Measurements from ENCODE around the gene RNF4. TPM values are rescaled to one million over a fixed set of nuclear protein-coding genes. Genes with fewer than 3 reads are reported as not detected.
A peak's percentile ranks its signal among the peaks of the same experiment; 100 is the strongest.
"Not testable (repeated sequence)": the region's sequence is repeated elsewhere in the genome, so short reads cannot be mapped to it uniquely, and the experiment has no call there.

Gene RNF4
- total and polyA plus RNA-seq, 5 experiments from 2014 or later, result 59.8 to 100 (median 88.3) TPM

GRCh38 chr4:2451821-2452785, 16.8 kb upstream of the RNF4 start:
- POLR2A ChIA-PET, result no interaction called here
- no peaks in the 10 kb centered on the region for H3K4me1 Mint-ChIP-seq
- no peak for DNase-seq
- no peaks in the 10 kb centered on the region for H3K36me3 Mint-ChIP-seq
- H3K27me3 Mint-ChIP-seq, result no peaks in the 10 kb centered on the region
- no peaks in the 10 kb centered on the region for H3K9me3 Mint-ChIP-seq
- H3K27ac Mint-ChIP-seq, result peak overlapping the region in 2 of 10 donors; percentile 10 to 90
- H3K4me3 Mint-ChIP-seq, result no peak overlapping the region
- ATAC-seq, result no peak

DNA sequence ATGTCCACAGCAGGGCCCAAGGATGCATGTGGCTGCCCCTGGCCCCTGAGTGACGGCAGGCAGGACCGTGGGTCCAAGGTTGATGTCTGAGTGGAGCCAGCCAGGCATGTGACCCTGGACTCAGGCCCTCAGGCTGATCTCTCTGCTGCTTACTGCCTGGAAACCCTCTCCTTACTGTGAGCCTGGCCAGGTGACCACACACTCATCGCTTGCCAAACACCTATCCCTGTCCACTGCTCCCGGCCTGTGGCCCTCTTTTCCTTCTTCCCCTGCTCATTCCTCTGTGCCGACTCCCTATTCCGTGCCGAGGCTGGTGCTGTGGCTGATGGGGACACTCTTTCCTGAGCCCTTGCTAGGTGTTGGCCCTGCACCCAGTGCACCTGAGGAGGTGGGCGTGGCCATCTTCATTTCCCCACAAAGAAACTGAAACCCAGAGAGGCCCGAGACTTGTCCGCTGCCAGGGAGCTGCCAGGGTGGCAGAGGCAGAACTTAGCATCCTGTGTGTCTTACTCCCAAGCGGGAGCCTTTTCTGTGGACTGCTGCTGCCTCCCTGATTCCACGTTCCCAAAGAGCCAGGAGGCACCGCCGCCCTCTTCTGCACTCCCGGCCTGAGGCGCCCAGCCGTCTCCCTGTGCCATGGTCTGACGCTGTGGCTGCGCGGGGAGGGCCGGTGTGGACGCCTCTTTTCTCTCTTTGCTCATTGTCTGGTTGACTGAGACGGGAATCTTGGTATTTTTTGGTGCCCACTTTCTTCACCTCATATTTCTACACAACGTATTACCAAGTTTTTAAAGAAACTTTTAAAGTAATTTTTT, 11.2 kb upstream of the RNF4 start:
- Mint-ChIP-seq H3K4me1 (peaks cover 1 to 9% (median 6%) of the 10 kb centered on the region in 4 donors), H3K27me3 (peaks cover 0 to 12% (median 0%) of the 10 kb centered on the region in 5 donors), H3K4me3 (no peak overlapping the region), H3K36me3 (no peaks in the 10 kb centered on the region), H3K27ac (no peak overlapping the region), H3K9me3 (no peaks in the 10 kb centered on the region)
- POLR2A ChIA-PET, result interaction anchor here (0.7 kb wide), 1 partner anchor 27 kb away, joined by 3 read pairs; no protein-coding TSS in a partner anchor
- no peak for DNase-seq
- ATAC-seq, result no peak

DNA sequence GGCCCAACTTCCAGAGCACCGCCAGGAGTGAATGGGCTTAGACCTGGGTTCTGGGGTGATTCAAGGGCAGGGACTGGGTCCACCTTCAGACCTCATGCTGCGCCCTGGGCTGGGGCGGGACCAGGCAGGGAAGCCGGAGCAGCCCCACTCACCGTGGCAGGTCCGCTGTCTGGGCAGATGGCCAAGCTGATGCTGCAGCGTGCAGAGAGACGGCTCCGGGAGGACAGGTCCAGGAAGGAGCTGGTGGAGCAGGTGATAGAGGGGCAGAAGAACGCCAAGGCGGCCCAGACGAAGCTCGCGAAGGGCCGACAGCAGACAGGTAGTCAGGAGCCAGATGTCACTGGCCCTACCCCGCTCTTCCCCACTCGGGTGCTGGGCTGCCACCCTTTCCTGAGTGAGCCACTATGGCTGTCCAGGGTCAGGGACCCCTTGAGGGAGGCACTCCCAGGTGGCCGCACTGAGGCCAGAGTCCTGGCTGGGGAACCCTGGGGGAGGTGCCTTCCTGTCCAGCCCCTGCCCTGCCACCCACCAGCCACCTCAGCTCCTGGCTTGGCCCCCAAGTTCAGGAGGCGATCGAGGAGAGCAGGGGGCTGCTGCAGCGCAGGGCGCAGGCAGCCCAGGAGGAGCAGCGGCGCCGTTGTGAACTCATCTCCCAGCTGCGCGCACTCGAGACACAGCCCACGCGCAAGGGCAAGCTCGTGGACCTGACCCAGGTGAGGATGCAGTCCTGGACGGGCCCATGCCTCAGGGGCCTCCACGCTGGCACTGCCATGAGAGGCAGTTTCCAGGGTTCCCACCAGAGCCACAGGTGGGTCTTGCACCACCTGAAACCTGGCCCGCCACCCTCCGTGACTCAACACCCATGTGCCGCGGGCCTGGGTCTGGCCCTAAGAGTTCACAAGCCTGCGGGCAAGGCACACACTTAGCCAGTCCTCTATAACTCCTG, 10.1 kb upstream of the RNF4 start:
- peak overlapping the region in 1 of 10 donors; percentile 50 for H3K4me3 Mint-ChIP-seq
- peaks cover 0 to 12% (median 0%) of the 10 kb centered on the region in 5 donors for H3K27me3 Mint-ChIP-seq

DNA sequence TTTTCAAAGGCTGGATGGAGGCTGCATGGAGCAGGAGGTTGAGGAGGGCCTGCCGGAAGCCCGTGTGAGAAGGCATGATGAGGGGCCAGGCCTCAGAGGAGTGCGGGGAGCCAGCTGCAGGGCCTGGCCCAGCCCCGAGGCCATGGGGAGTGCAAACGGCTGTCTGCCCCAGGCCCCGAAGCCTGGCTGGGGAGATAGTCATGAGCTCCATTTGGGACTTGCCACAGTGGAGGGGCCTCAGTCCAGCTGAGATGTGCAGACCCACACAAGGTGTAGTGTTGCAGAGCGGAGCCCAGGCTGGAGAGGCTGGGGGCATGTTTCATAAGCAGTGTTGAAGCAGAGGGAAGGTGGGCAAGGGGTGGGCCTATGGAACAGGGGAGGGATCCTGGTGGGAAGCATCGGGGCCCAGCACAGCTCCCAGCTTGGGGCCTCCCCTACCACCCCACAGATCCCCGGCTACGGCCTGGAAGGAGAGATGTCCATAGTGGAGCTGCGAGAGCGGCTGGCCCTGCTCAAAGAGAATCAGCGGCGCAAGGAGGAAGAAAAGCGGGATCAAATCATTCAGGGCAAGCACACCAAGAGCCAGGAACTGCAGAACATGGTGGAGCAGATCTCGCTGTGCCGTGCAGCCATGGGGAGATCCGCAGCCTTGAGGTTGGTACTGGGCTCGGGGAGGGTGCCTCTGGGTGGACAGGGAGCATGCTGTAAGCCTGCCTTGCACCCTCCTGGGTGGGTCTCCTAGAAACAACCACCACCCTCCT, 9.1 kb upstream of the RNF4 start:
- no peaks in the 10 kb centered on the region for H3K9me3 Mint-ChIP-seq
- peak overlapping the region in 1 of 10 donors; percentile 50 for H3K4me3 Mint-ChIP-seq
- H3K27ac Mint-ChIP-seq, result no peak overlapping the region
- H3K36me3 Mint-ChIP-seq, result no peaks in the 10 kb centered on the region
- DNase-seq (no peak), ATAC-seq (no peak)
- POLR2A ChIA-PET, result interaction anchor here (0.8 kb wide), 1 partner anchor 504 kb away, joined by 3 read pairs; the partner anchor contains the start of genes GRK4 and NOP14
- H3K27me3 Mint-ChIP-seq, result peaks cover 0 to 12% (median 0%) of the 10 kb centered on the region in 5 donors
- peaks cover 4 to 19% (median 11%) of the 10 kb centered on the region in 4 donors for H3K4me1 Mint-ChIP-seq

More for the DNA sequence above, 10.1 kb upstream of the RNF4 start:
- no peak for ATAC-seq
- Mint-ChIP-seq H3K9me3 (no peaks in the 10 kb centered on the region), H3K27ac (no peak overlapping the region), H3K4me1 (peaks cover 4 to 19% (median 11%) of the 10 kb centered on the region in 4 donors), H3K36me3 (no peaks in the 10 kb centered on the region)
- POLR2A ChIA-PET, result interaction anchor here (0.5 kb wide), 1 partner anchor 18 kb away, joined by 5 read pairs; no protein-coding TSS in a partner anchor
- DNase-seq, result peak in 1 of 10 donors; percentile 19

- peak overlapping the region in 3 of 10 donors; percentile 43 to 75 (median 71) for H3K27ac Mint-ChIP-seq
- H3K27me3 Mint-ChIP-seq, result peaks cover 0 to 12% (median 0%) of the 10 kb centered on the region in 5 donors
- POLR2A ChIA-PET, result interaction anchor here (0.7 to 1.1 kb wide), 3 partner anchors 45 to 241 kb away, joined by 3 to 4 read pairs (median 4); partner anchors contain the start of gene MXD4
- no peak for ATAC-seq
- H3K36me3 Mint-ChIP-seq, result no peaks in the 10 kb centered on the region
- H3K4me3 Mint-ChIP-seq, result peak overlapping the region; percentile 66 to 88 (median 82)
- no peaks in the 10 kb centered on the region for H3K9me3 Mint-ChIP-seq
- peaks cover 4 to 19% (median 13%) of the 10 kb centered on the region in 4 donors for H3K4me1 Mint-ChIP-seq
- no peak for DNase-seq
These were observed 7.5 kb upstream of the RNF4 start for GRCh38 chr4:2461246-2461960.

GRCh38 chr4:2462218-2462991, 6.5 kb upstream of the RNF4 start:
- DNase-seq (peak; percentile 52 to 77 (median 65)), ATAC-seq (peak; percentile 96 to 97)
- Mint-ChIP-seq H3K4me3 (peak overlapping the region; percentile 66 to 88 (median 82)), H3K36me3 (no peaks in the 10 kb centered on the region), H3K9me3 (no peaks in the 10 kb centered on the region), H3K27me3 (peaks cover 0 to 12% (median 0%) of the 10 kb centered on the region in 5 donors), H3K27ac (peak overlapping the region in 4 of 10 donors; percentile 14 to 71 (median 31)), H3K4me1 (peaks cover 4 to 19% (median 15%) of the 10 kb centered on the region in 4 donors)
- POLR2A ChIA-PET, result interaction anchor here (0.7 to 1.1 kb wide), 5 partner anchors 25 to 242 kb away, joined by 3 to 4 read pairs (median 3); partner anchors contain the start of gene MXD4

DNA sequence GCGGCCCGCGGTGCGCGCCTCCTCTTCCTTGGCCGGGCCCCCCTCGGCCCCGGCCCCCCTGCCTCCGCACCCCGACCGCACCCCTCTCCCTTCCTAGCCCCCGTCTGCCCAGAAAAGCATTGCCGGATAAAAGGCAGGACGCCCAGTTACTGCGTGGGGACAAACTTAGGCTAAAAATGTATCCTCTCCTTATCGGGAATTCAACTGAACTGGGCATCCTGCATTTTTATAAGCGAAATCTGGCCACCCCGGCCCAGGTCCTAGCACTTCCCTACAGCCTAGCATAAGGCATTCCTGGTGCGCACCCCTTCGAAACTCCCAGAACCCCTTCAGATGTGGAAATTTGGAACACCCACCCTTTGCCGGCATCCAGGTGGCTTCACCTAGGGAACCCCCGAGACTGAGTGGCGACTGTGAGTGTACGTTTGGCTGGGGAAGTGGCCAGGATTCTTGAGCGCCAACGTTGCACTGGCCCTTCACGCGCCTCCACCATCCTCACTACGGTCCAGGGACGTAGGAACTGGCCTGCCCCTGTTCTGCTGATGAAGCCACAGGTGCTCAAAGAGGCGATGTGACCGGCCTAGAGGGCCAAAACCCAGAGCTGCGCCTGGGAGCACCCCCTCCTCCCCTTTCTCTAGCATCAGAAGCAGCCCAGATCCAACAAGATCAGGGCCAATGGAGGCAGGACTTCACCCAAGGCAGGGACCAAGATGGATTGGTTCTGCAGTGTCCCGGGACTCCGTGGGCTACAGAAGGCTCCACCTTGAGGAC, 5.7 kb upstream of the RNF4 start:
- POLR2A ChIA-PET, result interaction anchor here (1.0 kb wide), 1 partner anchor 25 kb away, joined by 3 read pairs; no protein-coding TSS in a partner anchor
- peaks cover 9 to 25% (median 21%) of the 10 kb centered on the region in 4 donors for H3K4me1 Mint-ChIP-seq
- H3K9me3 Mint-ChIP-seq, result no peaks in the 10 kb centered on the region
- DNase-seq, result peak in 1 of 10 donors; percentile 60
- H3K27ac Mint-ChIP-seq, result peak overlapping the region in 4 of 10 donors; percentile 33 to 71 (median 56)
- H3K27me3 Mint-ChIP-seq, result peaks cover 0 to 12% (median 0%) of the 10 kb centered on the region in 5 donors
- ATAC-seq, result no peak
- no peaks in the 10 kb centered on the region for H3K36me3 Mint-ChIP-seq
- peak overlapping the region; percentile 39 to 81 (median 68) for H3K4me3 Mint-ChIP-seq

DNA sequence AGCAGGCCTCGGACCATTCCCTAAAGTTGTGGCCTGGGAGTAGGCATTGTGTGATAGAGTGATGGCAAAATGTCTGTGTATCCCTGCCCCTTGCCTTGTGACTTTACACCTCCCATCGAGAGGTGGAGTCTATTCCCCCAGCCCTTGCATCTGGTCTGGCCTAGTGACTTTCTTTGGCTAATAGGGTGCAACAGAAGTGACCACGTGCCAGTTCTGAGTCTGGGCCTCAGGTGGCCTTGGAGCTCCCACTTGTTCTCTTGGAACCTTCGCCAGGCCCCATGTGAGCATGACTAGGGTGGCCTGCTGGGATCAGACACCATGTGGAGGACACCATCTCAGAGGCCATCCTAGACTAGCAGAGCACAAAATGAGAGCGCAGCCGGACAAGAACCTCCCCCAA, 3.9 kb upstream of the RNF4 start:
- peak in 1 of 10 donors; percentile 48 for DNase-seq
- POLR2A ChIA-PET, result no interaction called here
- Mint-ChIP-seq H3K27me3 (peaks cover 0 to 5% (median 0%) of the 10 kb centered on the region in 5 donors), H3K27ac (no peak overlapping the region), H3K4me1 (peaks cover 14 to 41% (median 31%) of the 10 kb centered on the region in 4 donors), H3K36me3 (peaks cover 0 to 4% (median 0%) of the 10 kb centered on the region in 3 donors), H3K4me3 (no peak overlapping the region), H3K9me3 (no peaks in the 10 kb centered on the region)
- no peak for ATAC-seq

DNA sequence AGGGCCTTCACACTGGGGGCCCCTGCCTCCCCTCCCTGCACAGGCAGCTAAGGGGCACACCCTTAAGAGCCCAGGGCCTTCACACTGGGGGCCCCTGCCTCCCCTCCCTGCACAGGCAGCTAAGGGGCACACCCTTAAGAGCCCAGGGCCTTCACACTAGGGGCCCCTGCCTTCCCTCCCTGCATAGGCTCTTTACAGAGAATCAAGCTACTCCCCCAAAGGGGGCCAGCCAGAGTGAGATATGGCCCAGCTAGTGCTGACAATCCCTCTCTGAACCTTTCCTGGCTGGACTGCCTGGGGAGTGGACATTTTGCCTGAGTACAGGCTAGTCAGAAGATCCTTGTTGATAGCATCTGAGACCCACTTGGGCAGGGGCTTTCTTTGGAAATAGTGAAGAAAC, 3.4 kb upstream of the RNF4 start:
- peaks cover 17 to 46% (median 35%) of the 10 kb centered on the region in 4 donors for H3K4me1 Mint-ChIP-seq
- peak overlapping the region in 4 of 10 donors; percentile 8 to 20 (median 12) for H3K4me3 Mint-ChIP-seq
- H3K9me3 Mint-ChIP-seq, ATAC-seq, H3K27me3 Mint-ChIP-seq, H3K36me3 Mint-ChIP-seq, DNase-seq: not testable (repeated sequence)
- POLR2A ChIA-PET, result interaction anchor here (0.9 kb wide), 1 partner anchor 246 kb away, joined by 3 read pairs; no protein-coding TSS in a partner anchor
- peak overlapping the region in 1 of 10 donors; percentile 36 for H3K27ac Mint-ChIP-seq

Measured in naive thymus-derived CD8-positive, alpha-beta T cell (primary cell).